HG02870 (cell line): ENCODE measurements around the gene SEPHS2.
A peak's percentile ranks its signal among the peaks of the same experiment; 100 is the strongest.

Source experiments
- ATAC-seq: cut with Tn5 transposase; IDR thresholded peaks from one replicate; pipeline ENCODE4 v1.9.1; 2021; ENCODE audit warnings: mild to moderate bottlenecking, moderate library complexity; ENCODE audit not compliant: unreplicated experiment

Gene SEPHS2

GRCh38 chr16:30434852-30435251 lies 10.8 kb downstream of the SEPHS2 start:
- no peak for ATAC-seq

GRCh38 chr16:30430428-30430970 lies 15.2 kb downstream of the SEPHS2 start:
- peak; percentile 13 for ATAC-seq

- peak; percentile 93 for ATAC-seq
Measured at GRCh38 chr16:30429678-30430427, 15.8 kb downstream of the SEPHS2 start, which contains the start of gene DCTPP1. Gene DCTPP1 (minus strand): TSS chr16:30430030. CDS start chr16:30429980, 50 bp downstream.

- ATAC-seq: peak; percentile 10
Measured at GRCh38 chr16:30429418-30429677, 16.3 kb downstream of the SEPHS2 start.

- ATAC-seq: no peak
Measured at GRCh38 chr16:30428055-30428454, 17.6 kb downstream of the SEPHS2 start.

GRCh38 chr16:30421010-30421409 lies 24.7 kb downstream of the SEPHS2 start:
- ATAC-seq: no peak

- no peak for ATAC-seq
Measured at GRCh38 chr16:30418350-30419181, 27.1 kb downstream of the SEPHS2 start.

- peak; percentile 78 for ATAC-seq
Measured at GRCh38 chr16:30417529-30418349, 27.9 kb downstream of the SEPHS2 start.

- ATAC-seq: no peak
Measured at GRCh38 chr16:30416624-30417528, 28.8 kb downstream of the SEPHS2 start.

- no peak for ATAC-seq
Measured at GRCh38 chr16:30416047-30416603, 29.5 kb downstream of the SEPHS2 start.

- no peak for ATAC-seq
Measured at GRCh38 chr16:30414159-30414558, 31.5 kb downstream of the SEPHS2 start.

GRCh38 chr16:30413112-30413806 lies 32.4 kb downstream of the SEPHS2 start:
- ATAC-seq: no peak

GRCh38 chr16:30409125-30410060 lies 36.3 kb downstream of the SEPHS2 start:
- peak; percentile 48 for ATAC-seq

GRCh38 chr16:30407804-30408534 lies 37.7 kb downstream of the SEPHS2 start:
- no peak for ATAC-seq

GRCh38 chr16:30407102-30407803 lies 38.4 kb downstream of the SEPHS2 start, which contains the start of gene ZNF771:
Gene ZNF771 (plus strand): TSS chr16:30407606. CDS start chr16:30408054, 448 bp downstream.
- ATAC-seq: peak; percentile 81

GRCh38 chr16:30406795-30407101 lies 38.9 kb downstream of the SEPHS2 start:
- no peak for ATAC-seq
